ENCODE data around the gene AMOTL2.

The AMOTL2 gene

DNA sequence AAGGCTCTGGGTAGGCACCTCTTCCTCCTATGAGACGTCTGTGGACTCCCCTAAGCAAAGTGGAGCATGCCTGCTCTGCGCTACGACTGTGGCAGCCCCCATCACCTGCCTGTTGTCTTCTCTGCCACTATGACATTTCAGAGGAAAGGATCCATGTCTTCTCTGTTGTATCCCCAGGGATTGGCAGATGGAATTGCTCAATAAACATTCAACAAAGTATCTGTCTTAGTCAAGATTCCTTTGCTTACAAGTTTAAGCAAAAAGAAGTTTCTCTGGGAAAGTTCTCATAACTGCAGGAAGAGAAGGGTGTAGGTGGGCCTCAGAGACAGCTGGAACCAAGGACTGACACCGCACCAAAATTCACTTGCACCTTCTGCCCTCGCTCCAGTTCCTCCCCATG lies 34.3 kb downstream of the AMOTL2 start:
- Mint-ChIP-seq H3K27me3 (ENCODE audit: low read depth) (no peaks in the 10 kb centered on the region), H3K36me3 (ENCODE audit: low read depth) (no peaks in the 10 kb centered on the region), H3K4me3 (no peak overlapping the region), H3K4me1 (peaks cover 31% of the 10 kb centered on the region), H3K27ac (peak overlapping the region; percentile 67 to 88 (median 71)), H3K9me3 (no peaks in the 10 kb centered on the region)
- TF ChIP-seq, protein P1, sequence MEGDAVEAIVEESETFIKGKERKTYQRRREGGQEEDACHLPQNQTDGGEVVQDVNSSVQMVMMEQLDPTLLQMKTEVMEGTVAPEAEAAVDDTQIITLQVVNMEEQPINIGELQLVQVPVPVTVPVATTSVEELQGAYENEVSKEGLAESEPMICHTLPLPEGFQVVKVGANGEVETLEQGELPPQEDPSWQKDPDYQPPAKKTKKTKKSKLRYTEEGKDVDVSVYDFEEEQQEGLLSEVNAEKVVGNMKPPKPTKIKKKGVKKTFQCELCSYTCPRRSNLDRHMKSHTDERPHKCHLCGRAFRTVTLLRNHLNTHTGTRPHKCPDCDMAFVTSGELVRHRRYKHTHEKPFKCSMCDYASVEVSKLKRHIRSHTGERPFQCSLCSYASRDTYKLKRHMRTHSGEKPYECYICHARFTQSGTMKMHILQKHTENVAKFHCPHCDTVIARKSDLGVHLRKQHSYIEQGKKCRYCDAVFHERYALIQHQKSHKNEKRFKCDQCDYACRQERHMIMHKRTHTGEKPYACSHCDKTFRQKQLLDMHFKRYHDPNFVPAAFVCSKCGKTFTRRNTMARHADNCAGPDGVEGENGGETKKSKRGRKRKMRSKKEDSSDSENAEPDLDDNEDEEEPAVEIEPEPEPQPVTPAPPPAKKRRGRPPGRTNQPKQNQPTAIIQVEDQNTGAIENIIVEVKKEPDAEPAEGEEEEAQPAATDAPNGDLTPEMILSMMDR (IDR thresholded peaks at IDR 0.05; ENCODE audit: unreplicated experiment in 3 of 3) = no peak

GRCh38 chr3:134339331-134339730 lies 34.9 kb downstream of the AMOTL2 start:
- no peaks in the 10 kb centered on the region for H3K36me3 Mint-ChIP-seq (ENCODE audit: low read depth)
- TF ChIP-seq, protein P1 (IDR thresholded peaks at IDR 0.05; ENCODE audit: unreplicated experiment in 3 of 3) = no peak

DNA sequence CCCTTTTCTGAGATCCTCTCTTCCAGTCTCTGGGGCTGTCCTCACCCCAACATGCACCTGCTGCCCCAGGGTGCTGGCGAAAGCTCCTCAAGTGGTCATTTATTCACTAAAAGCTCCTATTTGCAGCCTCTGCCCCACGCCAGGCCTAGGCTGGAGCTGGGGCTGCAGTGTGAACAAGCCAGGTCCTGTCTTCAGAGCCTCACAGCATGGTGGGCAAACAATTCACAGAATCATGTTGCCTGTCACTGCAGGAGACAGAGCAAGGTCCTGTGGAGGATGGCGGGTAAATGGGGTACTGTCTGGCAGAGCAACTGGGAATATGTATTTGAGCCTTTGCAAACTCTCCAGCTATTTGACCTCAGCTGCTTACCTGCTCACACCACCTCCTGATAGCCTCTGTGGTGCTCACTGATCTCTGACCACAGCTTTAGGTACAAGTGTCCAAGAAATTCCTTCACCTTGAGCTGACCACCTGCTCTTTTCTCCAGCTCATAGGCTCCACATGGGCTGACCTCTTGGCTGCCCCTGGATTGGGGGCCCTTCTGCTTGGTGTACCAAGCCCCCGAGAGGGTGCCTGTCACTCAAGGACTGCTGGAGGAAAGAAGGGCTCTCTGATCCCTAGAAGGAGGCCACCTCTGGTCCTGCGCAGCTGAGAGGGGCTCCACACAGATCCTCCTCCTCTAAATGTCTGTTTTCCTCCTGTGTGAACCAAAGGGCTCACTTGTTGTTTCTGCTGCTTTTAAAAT lies 35.6 kb downstream of the AMOTL2 start:
- H3K4me1 Mint-ChIP-seq = peaks cover 34% of the 10 kb centered on the region
- H3K36me3 Mint-ChIP-seq (ENCODE audit: low read depth) = no peaks in the 10 kb centered on the region
- no peak overlapping the region for H3K4me3 Mint-ChIP-seq
- no peaks in the 10 kb centered on the region for H3K27me3 Mint-ChIP-seq (ENCODE audit: low read depth)
- no peaks in the 10 kb centered on the region for H3K9me3 Mint-ChIP-seq
- TF ChIP-seq, protein P1 (IDR thresholded peaks at IDR 0.05; ENCODE audit: unreplicated experiment in 3 of 3) = no peak
- H3K27ac Mint-ChIP-seq = no peak overlapping the region

More at GRCh38 chr3:134339331-134339730, 34.9 kb downstream of the AMOTL2 start:
- Mint-ChIP-seq H3K27me3 (ENCODE audit: low read depth) (no peaks in the 10 kb centered on the region), H3K9me3 (no peaks in the 10 kb centered on the region), H3K27ac (peak overlapping the region in 1 of 3 experiments; percentile 71), H3K4me3 (no peak overlapping the region), H3K4me1 (peaks cover 31% of the 10 kb centered on the region)

DNA sequence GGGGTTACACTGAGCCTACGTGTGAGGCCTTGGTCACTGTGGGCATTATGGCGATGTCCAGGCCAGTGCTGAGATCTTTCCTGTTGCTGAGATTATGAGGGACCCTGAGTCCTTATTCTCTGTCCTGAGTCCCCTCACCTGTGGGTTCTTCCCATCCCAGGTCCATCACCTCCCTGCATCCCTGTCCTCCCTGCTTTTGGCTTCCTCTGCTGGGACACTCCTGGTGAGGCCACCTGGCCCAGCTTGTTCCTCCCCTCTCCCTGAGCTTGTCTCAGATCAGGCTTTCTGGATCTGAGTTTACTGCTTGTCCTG lies 36.1 kb downstream of the AMOTL2 start:
- Mint-ChIP-seq H3K36me3 (ENCODE audit: low read depth) (no peaks in the 10 kb centered on the region), H3K27me3 (ENCODE audit: low read depth) (no peaks in the 10 kb centered on the region), H3K9me3 (no peaks in the 10 kb centered on the region), H3K4me1 (peaks cover 39% of the 10 kb centered on the region), H3K4me3 (no peak overlapping the region), H3K27ac (no peak overlapping the region)
- TF ChIP-seq, protein P1 (IDR thresholded peaks at IDR 0.05; ENCODE audit: unreplicated experiment in 3 of 3) = no peak

DNA sequence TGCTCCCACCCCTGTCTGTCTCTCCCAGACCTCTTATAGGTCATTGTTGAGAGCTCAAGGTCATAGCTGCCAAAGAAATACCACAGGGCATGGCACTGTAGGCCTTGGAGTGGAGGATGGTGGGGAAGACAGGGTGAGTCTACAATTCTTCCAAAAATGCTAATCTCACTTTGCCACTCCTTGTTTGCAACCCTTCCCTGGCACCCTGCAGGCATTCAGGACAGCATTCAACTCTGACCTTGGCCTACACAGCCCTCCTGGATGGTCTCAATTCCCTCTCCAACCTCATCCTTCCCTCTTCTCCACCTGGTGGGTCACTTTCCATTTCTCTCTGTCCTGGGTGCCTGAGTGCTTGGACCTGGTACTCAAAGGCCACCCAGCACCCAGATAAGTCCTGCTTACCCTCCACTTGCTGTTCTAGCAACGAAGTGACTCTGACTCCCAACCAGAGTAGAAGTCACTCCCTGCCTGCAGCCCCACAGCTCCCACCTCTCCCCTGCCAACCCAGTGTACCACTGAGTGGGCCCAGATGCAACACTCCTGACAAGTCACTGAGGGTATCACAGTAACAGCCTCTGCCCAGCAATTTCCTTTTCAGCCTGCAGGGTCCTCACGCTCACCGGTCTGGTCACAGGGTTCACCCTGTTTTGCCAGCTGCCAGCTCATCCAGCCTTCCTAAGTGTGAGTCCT lies 36.6 kb downstream of the AMOTL2 start:
- Mint-ChIP-seq H3K27ac (no peak overlapping the region), H3K4me1 (peaks cover 41% of the 10 kb centered on the region), H3K9me3 (no peaks in the 10 kb centered on the region), H3K4me3 (no peak overlapping the region), H3K27me3 (ENCODE audit: low read depth) (no peaks in the 10 kb centered on the region), H3K36me3 (ENCODE audit: low read depth) (no peaks in the 10 kb centered on the region)
- TF ChIP-seq, protein P1 (IDR thresholded peaks at IDR 0.05; ENCODE audit: unreplicated experiment in 3 of 3) = no peak
